K562 (cell line): ENCODE data around the gene SLC27A4. TPM values are rescaled to one million over a fixed set of nuclear protein-coding genes. Genes with fewer than 3 reads are reported as not detected.
A peak's percentile ranks its signal among the peaks of the same experiment; 100 is the strongest.

Experiments used
- ATAC-seq: fragments of 200-7000 bp; cut with Tn5 transposase; 3 replicates; pipeline ENCODE4 v1.9.1; 2020; ENCODE audit warnings: moderate library complexity
- BruUV-seq: library from RNA; stranded (reverse); fragments of 400-500 nt; replicated peaks from 2 replicates; lab custom pipeline; 2021; lab: Mats Ljungman, UMichigan
- CTCF ChIA-PET: fragments of 300-600 bp; formaldehyde crosslinking; extraction: SDS; loops from one replicate; lab custom pipeline; 2021; ENCODE audit warnings: low intra/inter-chr PET ratio; lab: Yijun Ruan, JAX
- POLR2A ChIA-PET: fragments of 300-600, 350-650 bp; sonication (Branson Sonifier 250); formaldehyde crosslinking; extraction: SDS; loops from one replicate; lab custom pipeline; 2021; ENCODE audit warnings: antibody characterized with exemption, inconsistent platforms; lab: Yijun Ruan, JAX
- DNase-seq, 4 experiments: peaks; one replicate each; pipeline versions ENCODE4 v3.0.0 to v3.0.0-alpha.2; 2011 to 2018; ENCODE audit warnings: low spot score in 3 of 4, mixed read lengths in 3 of 4; ENCODE audit errors: extremely low read depth in 1 of 4
- FAIRE-seq: peaks from 2 replicates; lab custom pipeline; 2011; peaks lifted over from hg19 to GRCh38; lab: Jason Lieb, UNC
- H2AFZ ChIP-seq: 2 replicates; pipeline ENCODE4 v1.6.0; 2011; ENCODE audit warnings: low read depth, low read length, control low read depth, inconsistent platforms
- H3K27ac ChIP-seq: fragments of 200-600 bp; 3 replicates; pipeline ENCODE4 v1.8.0; 2011; ENCODE audit warnings: low read depth, mild to moderate bottlenecking, control low read depth, inconsistent platforms, low read length, moderate library complexity, mixed read lengths; ENCODE audit errors: extremely low read depth
- H3K27me3 ChIP-seq, 2 experiments: fragments of 300-600 bp in 1 of 2; 2 replicates in 1 of 2; 3 replicates in 1 of 2; pipeline versions ENCODE4 v1.6.0 to v1.8.0; 2011; ENCODE audit warnings: inconsistent platforms in 2 of 2, low read length in 2 of 2, mild to moderate bottlenecking in 1 of 2, mixed read lengths in 1 of 2, moderate library complexity in 1 of 2; ENCODE audit not compliant: control insufficient read depth in 2 of 2, insufficient read depth in 2 of 2
- H3K36me3 ChIP-seq: fragments of 300-600 bp; 3 replicates; pipeline ENCODE4 v1.8.0; 2011; ENCODE audit warnings: mild to moderate bottlenecking, low read length, inconsistent platforms; ENCODE audit not compliant: control insufficient read depth, insufficient read depth
- H3K4me1 ChIP-seq, 2 experiments: fragments of 200-600 bp in 1 of 2; replicated peaks in 1 of 2; 2 replicates in 1 of 2; 3 replicates in 1 of 2; pipeline versions ENCODE4 v1.5.1 to v1.8.0; 2011; ENCODE audit warnings: inconsistent platforms in 2 of 2, low read length in 2 of 2, mild to moderate bottlenecking in 1 of 2, mixed read lengths in 1 of 2, moderate library complexity in 1 of 2; ENCODE audit not compliant: control insufficient read depth in 2 of 2, insufficient read depth in 2 of 2
- H3K4me2 ChIP-seq: 2 replicates; pipeline ENCODE4 v1.6.1; 2011; ENCODE audit warnings: low read length, control low read depth, inconsistent platforms, mixed read lengths; ENCODE audit not compliant: insufficient read depth
- H3K4me3 ChIP-seq: fragments of 200-600 bp; sonication (generic), shearing (Covaris generic); 2 replicates; pipeline ENCODE4 v1.5.1; 2016; ENCODE audit warnings: control low read depth, inconsistent platforms
- H3K79me2 ChIP-seq: fragments of 200-600 bp; 3 replicates; pipeline ENCODE4 v1.8.0; 2011; ENCODE audit warnings: low read length, inconsistent platforms; ENCODE audit not compliant: control insufficient read depth, insufficient read depth
- H3K9ac ChIP-seq, 2 experiments: 2 replicates each; pipeline versions ENCODE4 v1.6.0 to v1.6.1; 2011; ENCODE audit warnings: low read depth in 2 of 2, low read length in 2 of 2, control low read depth in 1 of 2, inconsistent platforms in 1 of 2, mild to moderate bottlenecking in 1 of 2, mixed read lengths in 1 of 2; ENCODE audit not compliant: insufficient read depth in 1 of 2
- H3K9me1 ChIP-seq: one replicate; pipeline ENCODE4 v1.6.0; 2011; ENCODE audit warnings: inconsistent platforms, mild to moderate bottlenecking, low read length, moderate library complexity; ENCODE audit not compliant: control insufficient read depth, insufficient read depth
- H3K9me3 ChIP-seq: replicated peaks from 2 replicates; pipeline ENCODE4 v1.5.1; 2011; ENCODE audit warnings: low read depth, low read length, inconsistent platforms; ENCODE audit not compliant: control insufficient read depth, insufficient read depth
- H4K20me1 ChIP-seq: replicated peaks from 2 replicates; pipeline ENCODE4 v1.6.1; 2011; ENCODE audit warnings: low read length, inconsistent platforms, mixed read lengths; ENCODE audit not compliant: control insufficient read depth, insufficient read depth
- CHD2 ChIP-seq: IDR thresholded peaks from 2 replicates; pipeline ENCODE4 v1.6.1; 2011; ENCODE audit warnings: low read depth, low read length
- SMC3 ChIP-seq: conservative IDR thresholded peaks from 2 replicates; pipeline ENCODE4 v1.6.1; 2011; ENCODE audit warnings: low read depth, low read length, improper control_type of control experiment; ENCODE audit not compliant: insufficient read depth
- ZFPM2 ChIP-seq: fragments of 250-450 bp; sonication (Bioruptor Pico); IDR thresholded peaks from 2 replicates; pipeline ENCODE4 v1.5.1; 2022; ENCODE audit warnings: mild to moderate bottlenecking
- WGBS: fragments of 100-300 bp; shearing (Covaris generic); methylation state at CpG from one replicate; pipeline ENCODE4 v1.1.6; 2016; ENCODE audit warnings: low coverage, mixed read lengths; ENCODE audit not compliant: insufficient coverage; ENCODE audit errors: missing lambda C conversion rate; 5-methylcytosine and 5-hydroxymethylcytosine counted together
- in situ Hi-C: fragments of 300-500 bp; cut with MboI; formaldehyde crosslinking; loops from 4 replicates; pipeline ENCODE4 v1.15.0; 2018; ENCODE audit warnings: inconsistent platforms, mixed read lengths
- intact Hi-C: fragments of 100-400 bp; cut with micrococcal nuclease; formaldehyde crosslinking; loops from 2 replicates; pipeline ENCODE4 v1.14.2; 2022
- polyA plus RNA-seq, 8 experiments: library from polyadenylated mRNA; depleted of rRNA in 4 of 8; stranded (reverse) in 5 of 8; unstranded in 3 of 8; fragments of >200 nt; fragmentation: Nextera tagmentation in 2 of 8; fragmentation: Illumina TruSeq in 1 of 8; extraction: Ambion mirVana in 2 of 8; extraction: Trizol in 1 of 8; gene quantifications; 2 replicates each; pipeline versions ENCODE4 v1.2.1 to v1.2.3, GENCODE V29; 2011 to 2014; ENCODE audit warnings: inconsistent platforms in 1 of 8, missing spikeins in 1 of 8
- total RNA-seq, 7 experiments: library from RNA; depleted of rRNA in 6 of 7; stranded (reverse); fragments of >200 nt in 6 of 7; fragmentation: Illumina TruSeq in 2 of 7; extraction: Trizol in 2 of 7; gene quantifications; 2 replicates each; pipeline versions ENCODE4 v1.2.1 to v1.2.3, GENCODE V29; 2011 to 2021; ENCODE audit warnings: low replicate concordance in 1 of 7

SLC27A4 gene
- total and polyA plus RNA-seq, 9 of the 15 experiments (the other 6 are each of a cell fraction or from before 2014, with no cell fraction given), result 0.25 to 35.7 (median 14.0) TPM

DNA sequence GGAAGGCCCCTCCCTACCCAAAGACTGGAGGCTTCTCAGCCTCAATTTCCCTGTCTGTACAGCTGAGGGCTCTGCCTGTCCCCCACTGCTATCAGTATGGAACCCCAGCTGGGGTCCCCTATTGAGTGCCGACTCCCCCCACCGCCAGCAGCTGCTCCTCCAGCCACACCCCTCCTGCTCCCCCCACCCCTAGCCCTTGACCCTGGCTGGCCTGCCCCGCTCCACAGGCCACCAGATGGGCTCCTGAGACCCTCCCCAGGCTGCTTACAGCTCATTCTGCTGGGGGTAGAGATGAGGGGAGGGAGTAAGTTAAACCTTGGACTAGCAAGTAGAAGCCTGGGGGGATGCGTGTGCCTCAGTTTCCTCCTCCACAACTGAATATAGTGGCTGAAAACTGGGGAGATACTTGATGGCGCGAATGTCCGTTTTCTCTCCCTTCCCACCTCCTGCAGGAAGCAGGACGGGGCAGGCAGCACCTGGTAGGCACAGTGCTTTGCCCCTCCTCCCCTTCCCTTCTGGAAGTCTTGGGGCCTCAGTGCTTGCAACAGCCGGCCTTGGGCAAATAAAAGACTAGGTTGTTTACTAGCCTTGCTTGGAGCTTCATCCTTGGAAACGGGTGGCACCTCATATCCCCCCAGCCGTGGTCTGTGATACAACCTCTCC is 50.0 kb downstream of the SLC27A4 start:
- peaks cover 63% of the 10 kb centered on the region; the same call in 2 of the 3 replicates for H3K36me3 ChIP-seq
- DNase-seq, result no peak
- H2AFZ ChIP-seq, result no peak overlapping the region
- no peak for TF ChIP-seq CHD2
- no peak for TF ChIP-seq ZFPM2 (CRISPR knock-in tag)
- TF ChIP-seq SMC3, result no peak
- TF ChIP-seq, all 486 proteins: peak for 0
- CTCF ChIA-PET, result no interaction called here
- POLR2A ChIA-PET, result interaction anchor here (0.5 to 1.5 kb wide), 4 partner anchors 13 to 150 kb away, joined by 3 read pairs; partner anchors contain the start of gene URM1
- Histone ChIP-seq H4K20me1 (no peaks in the 10 kb centered on the region), H3K27me3 (no peaks in the 10 kb centered on the region; a peak in 1 of 5 replicates), H3K79me2 (no peaks in the 10 kb centered on the region), H3K9ac (no peak overlapping the region), H3K27ac (no peak overlapping the region), H3K9me3 (no peaks in the 10 kb centered on the region), H3K4me3 (no peak overlapping the region), H3K4me1 (peaks cover 0 to 14% of the 10 kb centered on the region in 2 experiments; a peak in 2 of 5 replicates), H3K9me1 (peaks cover 5% of the 10 kb centered on the region), H3K4me2 (no peak overlapping the region)
- WGBS, result 92% methylated on average over 5 of the region's 11 CpGs
- intact Hi-C loops (no loop called here), in situ Hi-C loops (no loop called here)
- no peak for FAIRE-seq
- BruUV-seq, result TSS peak; percentile 40
- ATAC-seq, result no peak
